Tracheal epithelial cell (primary cell): ENCODE data around the gene TOR1AIP2. TPM values are rescaled to one million over a fixed set of nuclear protein-coding genes. Genes with fewer than 3 reads are reported as not detected.

Experiments
- total RNA-seq: library from RNA; depleted of rRNA; stranded (reverse); fragments of >200 nt; gene quantifications from 2 replicates; pipeline ENCODE4 v1.2.1, GENCODE V29; 2014

The TOR1AIP2 gene
- 61.2 and 85.7 TPM in 2 replicates for total RNA-seq

DNA sequence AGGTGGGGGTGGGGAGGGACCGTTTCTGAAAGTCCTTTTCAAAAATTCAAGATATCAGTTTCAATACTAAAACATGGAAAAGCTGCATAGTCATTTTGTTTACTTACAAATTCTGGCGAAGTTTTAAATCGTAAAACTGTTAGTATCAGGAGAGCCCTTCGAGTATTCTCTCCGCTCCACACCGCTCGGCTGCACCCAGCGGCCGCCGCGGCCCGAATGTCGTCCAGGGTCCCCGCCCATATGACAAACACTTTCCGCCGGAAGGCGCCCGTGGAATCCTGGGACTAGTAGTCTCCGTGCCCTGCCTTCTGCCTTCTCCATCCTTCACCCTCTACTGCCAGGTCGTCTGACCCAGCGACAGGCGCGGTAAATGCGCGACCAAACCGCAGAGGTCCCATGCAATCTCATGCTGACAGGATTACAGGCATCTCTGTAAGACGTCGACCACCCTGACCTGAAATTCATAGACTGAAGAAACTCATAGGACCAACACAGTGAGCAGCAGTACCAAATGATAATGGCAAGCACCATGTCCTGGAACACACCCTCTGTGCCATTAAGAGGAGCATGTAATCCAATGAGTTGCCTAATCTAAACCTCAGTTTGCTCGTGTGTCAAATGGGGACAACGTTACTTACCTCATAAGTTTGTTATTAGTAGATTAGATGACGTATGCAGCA lies at the start of gene TOR1AIP2:
TSS of gene TOR1AIP2 (minus strand) at position 218 of the 680 bp plus-strand sequence. CDS start 25,138 bp downstream, outside the sequence.

DNA sequence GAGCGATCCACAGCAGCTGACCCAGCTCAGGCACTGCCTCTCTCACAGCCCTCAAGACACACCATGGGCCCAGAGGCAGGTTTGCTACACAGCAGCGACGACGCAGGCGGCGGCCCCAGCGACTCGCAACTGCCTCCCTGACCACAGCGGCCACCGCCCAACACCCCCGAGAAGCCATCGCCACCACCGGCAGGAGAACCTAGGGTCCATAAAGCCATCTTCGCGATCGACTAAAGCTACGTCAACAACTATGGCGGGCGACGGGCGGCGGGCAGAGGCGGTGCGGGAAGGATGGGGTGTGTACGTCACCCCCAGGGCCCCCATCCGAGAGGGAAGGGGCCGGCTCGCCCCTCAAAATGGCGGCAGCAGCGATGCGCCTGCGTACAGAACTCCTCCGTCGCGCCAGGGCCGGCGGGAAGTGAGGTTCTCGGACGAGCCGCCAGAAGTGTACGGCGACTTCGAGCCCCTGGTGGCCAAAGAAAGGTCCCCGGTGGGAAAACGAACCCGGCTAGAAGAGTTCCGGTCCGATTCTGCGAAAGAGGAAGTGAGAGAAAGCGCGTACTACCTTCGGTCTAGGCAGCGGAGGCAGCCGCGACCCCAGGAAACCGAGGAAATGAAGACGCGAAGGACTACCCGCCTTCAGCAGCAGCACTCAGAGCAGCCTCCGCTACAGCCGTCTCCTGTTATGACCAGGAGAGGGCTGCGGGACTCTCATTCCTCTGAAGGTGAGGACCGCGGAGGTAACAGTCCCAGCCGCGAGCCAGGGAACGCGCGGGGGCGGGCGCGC lies 4.8 kb upstream of the TOR1AIP2 start, which contains the start of gene TOR1AIP1:
TSS of gene TOR1AIP1 (plus strand) at position 33 of the 787 bp plus-strand sequence. CDS start at position 251, 218 bp downstream.

Other genes starting within 250 kb of the TOR1AIP2 start
- not detected in 2 replicates for gene FAM163A, start 134.5 kb downstream of the TOR1AIP2 start, total RNA-seq
- 33.0 and 38.8 TPM in 2 replicates for gene TOR1AIP1, start 4.5 kb upstream of the TOR1AIP2 start, total RNA-seq
- gene CEP350, start 77.0 kb upstream of the TOR1AIP2 start, total RNA-seq, result 34.9 and 60.5 TPM in 2 replicates